AG10803 (cell line): ENCODE measurements around the gene NT5C2.
A peak's percentile ranks its signal among the peaks of the same experiment; 100 is the strongest.

Source experiments
- DNase-seq: peaks from one replicate; pipeline ENCODE4 v3.0.0; 2010; ENCODE audit warnings: low read depth
- H3K4me3 ChIP-seq: 2 replicates; pipeline ENCODE4 v1.5.1; 2011; ENCODE audit warnings: mild to moderate bottlenecking, low read length, control low read depth
- CTCF ChIP-seq: conservative IDR thresholded peaks from 2 replicates; pipeline ENCODE4 v1.5.1; 2011; ENCODE audit warnings: mild to moderate bottlenecking, low read length, control low read depth, inconsistent platforms

NT5C2 gene

GRCh38 chr10:103111918-103112877, 80.9 kb downstream of the NT5C2 start:
- TF ChIP-seq CTCF, result no peak
- H3K4me3 ChIP-seq, result no peak overlapping the region
- DNase-seq, result no peak

- 0 out of 2 replicates have a peak, but pooled peaks have one; percentile 13 for TF ChIP-seq CTCF
- DNase-seq, result peak; percentile 40
- H3K4me3 ChIP-seq, result no peak overlapping the region
These were observed 81.8 kb downstream of the NT5C2 start for GRCh38 chr10:103111031-103111917.

GRCh38 chr10:103110407-103110806, 82.7 kb downstream of the NT5C2 start:
- no peak overlapping the region for H3K4me3 ChIP-seq
- DNase-seq, result no peak
- no peak for TF ChIP-seq CTCF

- no peak for TF ChIP-seq CTCF
- H3K4me3 ChIP-seq, result no peak overlapping the region
- no peak for DNase-seq
These were observed 83.3 kb downstream of the NT5C2 start for GRCh38 chr10:103109821-103110220.

- H3K4me3 ChIP-seq, result no peak overlapping the region
- TF ChIP-seq CTCF, result no peak
- DNase-seq, result no peak
These were observed 86.5 kb downstream of the NT5C2 start for GRCh38 chr10:103106539-103106938.

- no peak for TF ChIP-seq CTCF
- H3K4me3 ChIP-seq, result no peak overlapping the region
- no peak for DNase-seq
These were observed 87.6 kb downstream of the NT5C2 start for GRCh38 chr10:103105462-103105861.
